ENCODE results near the gene TBC1D14. TPM values are rescaled to one million over a fixed set of nuclear protein-coding genes. Genes with fewer than 3 reads are reported as not detected.

Gene TBC1D14
- total RNA-seq, 4 donors from 2014 or later, result 39.8 to 47.0 (median 46.0) TPM

DNA sequence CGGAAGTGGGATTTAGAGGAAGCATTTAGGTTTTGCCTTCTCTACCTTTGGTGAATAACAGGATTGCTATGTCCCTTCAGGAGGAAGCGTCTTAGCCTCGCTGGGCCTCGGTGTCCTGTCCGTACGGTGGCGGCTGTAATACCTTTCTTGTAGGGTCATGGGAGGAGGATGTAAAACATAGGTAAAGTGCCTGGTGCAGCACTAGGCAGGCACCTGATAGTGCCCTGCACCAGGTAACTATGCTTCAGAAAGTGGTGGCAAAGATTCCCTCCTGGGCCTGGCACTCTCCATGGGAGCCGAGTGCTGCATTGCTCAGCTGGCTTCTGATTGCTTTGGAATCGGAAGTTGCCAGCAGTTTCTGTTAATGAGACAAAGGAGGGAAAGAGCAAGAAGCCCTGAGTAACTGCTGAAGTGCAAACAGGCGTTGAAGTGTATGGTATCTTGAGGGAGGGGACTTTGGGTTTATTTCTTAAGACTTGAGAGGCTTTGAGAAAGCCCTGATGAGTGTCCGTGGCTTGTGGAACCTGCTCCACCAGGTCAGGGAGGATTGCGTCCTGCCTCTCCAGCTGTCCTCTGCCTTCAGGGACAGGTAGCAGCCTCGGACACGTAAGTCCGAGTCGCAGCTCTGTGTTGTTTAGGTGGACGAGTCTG is 45.8 kb downstream of the TBC1D14 start:
- no peaks in the 10 kb centered on the region for H3K9me3 ChIP-seq
- peak overlapping the region in 2 of 3 donors; percentile 26 to 32 for H3K27ac ChIP-seq
- H3K36me3 ChIP-seq, result no peaks in the 10 kb centered on the region
- no peak overlapping the region for H3K4me3 ChIP-seq (replicated peaks in 1 of 3)
- no peak for TF ChIP-seq POLR2A (IDR thresholded peaks at IDR 0.05)
- TF ChIP-seq, protein P1, sequence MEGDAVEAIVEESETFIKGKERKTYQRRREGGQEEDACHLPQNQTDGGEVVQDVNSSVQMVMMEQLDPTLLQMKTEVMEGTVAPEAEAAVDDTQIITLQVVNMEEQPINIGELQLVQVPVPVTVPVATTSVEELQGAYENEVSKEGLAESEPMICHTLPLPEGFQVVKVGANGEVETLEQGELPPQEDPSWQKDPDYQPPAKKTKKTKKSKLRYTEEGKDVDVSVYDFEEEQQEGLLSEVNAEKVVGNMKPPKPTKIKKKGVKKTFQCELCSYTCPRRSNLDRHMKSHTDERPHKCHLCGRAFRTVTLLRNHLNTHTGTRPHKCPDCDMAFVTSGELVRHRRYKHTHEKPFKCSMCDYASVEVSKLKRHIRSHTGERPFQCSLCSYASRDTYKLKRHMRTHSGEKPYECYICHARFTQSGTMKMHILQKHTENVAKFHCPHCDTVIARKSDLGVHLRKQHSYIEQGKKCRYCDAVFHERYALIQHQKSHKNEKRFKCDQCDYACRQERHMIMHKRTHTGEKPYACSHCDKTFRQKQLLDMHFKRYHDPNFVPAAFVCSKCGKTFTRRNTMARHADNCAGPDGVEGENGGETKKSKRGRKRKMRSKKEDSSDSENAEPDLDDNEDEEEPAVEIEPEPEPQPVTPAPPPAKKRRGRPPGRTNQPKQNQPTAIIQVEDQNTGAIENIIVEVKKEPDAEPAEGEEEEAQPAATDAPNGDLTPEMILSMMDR (IDR thresholded peaks at IDR 0.05), result no peak
- H3K4me1 ChIP-seq, result peaks cover 13 to 25% of the 10 kb centered on the region in 2 donors
- WGBS, 2 donors, result 53 to 57% methylated on average over 17 of the region's 17 CpGs
- peak; percentile 76 to 80 for DNase-seq
- intact Hi-C loops (cut with DNase I), result no loop called here
- H3K27me3 ChIP-seq, result no peaks in the 10 kb centered on the region

- H3K27ac ChIP-seq, result peak overlapping the region in 1 of 3 donors; percentile 26
- no peaks in the 10 kb centered on the region for H3K27me3 ChIP-seq
- H3K4me3 ChIP-seq (replicated peaks in 1 of 3), result no peak overlapping the region
- DNase-seq, result no peak
- H3K4me1 ChIP-seq, result peaks cover 13 to 25% of the 10 kb centered on the region in 2 donors
- intact Hi-C loops (cut with DNase I), result no loop called here
- H3K9me3 ChIP-seq, result no peaks in the 10 kb centered on the region
- WGBS, 2 donors, result 89 to 95% methylated on average over 6 of the region's 6 CpGs
- H3K36me3 ChIP-seq, result no peaks in the 10 kb centered on the region
- TF ChIP-seq POLR2A (IDR thresholded peaks at IDR 0.05), result no peak
- TF ChIP-seq, protein P1 (IDR thresholded peaks at IDR 0.05), result no peak
Measured at GRCh38 chr4:6956087-6956433, 46.4 kb downstream of the TBC1D14 start.

DNA sequence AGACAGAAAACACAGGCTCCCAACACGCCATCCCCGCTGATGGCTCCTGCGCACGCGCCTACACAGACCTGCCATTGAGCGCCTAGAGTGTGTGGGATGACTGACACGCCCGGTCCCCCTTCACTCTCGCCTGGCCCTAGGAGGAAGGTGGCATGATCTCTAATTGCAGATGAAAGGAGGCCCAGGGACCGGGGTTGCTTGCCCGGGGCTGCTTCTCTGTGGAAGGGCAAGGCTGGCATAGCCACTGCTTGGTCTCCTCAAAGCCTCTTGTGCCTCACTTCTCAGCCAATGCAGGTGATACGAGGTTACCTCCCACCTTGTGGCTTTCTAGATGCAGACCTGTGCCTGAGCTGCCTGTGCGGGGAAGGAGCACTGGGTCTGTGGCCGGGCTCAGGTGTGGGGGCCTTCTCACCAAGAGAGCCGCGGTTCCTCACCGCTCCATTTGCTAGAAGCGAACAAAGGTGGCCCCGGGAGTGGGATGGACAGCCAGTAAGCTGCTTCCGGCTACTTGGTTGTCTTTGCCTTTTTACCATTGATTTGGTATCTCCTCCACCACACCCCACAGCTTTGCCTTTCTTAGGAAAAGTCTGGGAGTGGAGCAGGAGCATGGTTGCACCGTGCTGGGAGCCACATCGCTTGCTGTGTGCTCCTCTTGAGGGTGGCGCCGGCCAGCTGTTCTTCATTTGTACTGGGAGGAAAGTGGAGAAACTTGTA is 47.0 kb downstream of the TBC1D14 start:
- Histone ChIP-seq H3K4me3 (replicated peaks in 1 of 3) (no peak overlapping the region), H3K36me3 (no peaks in the 10 kb centered on the region), H3K4me1 (peaks cover 13 to 25% of the 10 kb centered on the region in 2 donors), H3K9me3 (no peaks in the 10 kb centered on the region), H3K27ac (no peak overlapping the region), H3K27me3 (no peaks in the 10 kb centered on the region)
- intact Hi-C loops (cut with DNase I), result no loop called here
- WGBS, 2 donors, result 93% methylated on average over 16 to 23 of the region's 24 CpGs
- DNase-seq, result no peak
- TF ChIP-seq, protein P1 (IDR thresholded peaks at IDR 0.05), result no peak
- TF ChIP-seq POLR2A (IDR thresholded peaks at IDR 0.05), result no peak

DNA sequence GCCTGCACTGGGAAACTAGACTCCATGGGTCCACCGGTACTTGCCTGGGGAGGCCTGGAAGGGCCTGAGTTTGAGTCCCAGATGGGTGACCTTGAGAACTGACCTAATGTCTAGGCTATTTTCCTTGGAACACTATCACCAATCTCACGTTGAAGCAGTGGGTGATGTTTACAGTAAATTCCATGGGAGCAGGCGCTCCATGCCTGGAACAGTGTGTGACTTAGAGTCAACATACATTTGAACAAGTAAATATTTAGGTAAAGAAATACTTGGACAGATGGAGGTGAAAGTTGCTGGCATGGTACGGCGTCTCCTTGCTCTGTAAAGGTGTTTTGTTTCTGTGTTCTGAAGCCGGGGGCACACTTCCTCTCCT is 47.5 kb downstream of the TBC1D14 start:
- TF ChIP-seq, protein P1 (IDR thresholded peaks at IDR 0.05), result no peak
- no peak for TF ChIP-seq POLR2A (IDR thresholded peaks at IDR 0.05)
- Histone ChIP-seq H3K9me3 (no peaks in the 10 kb centered on the region), H3K27me3 (no peaks in the 10 kb centered on the region), H3K4me3 (replicated peaks in 1 of 3) (no peak overlapping the region), H3K4me1 (peaks cover 13 to 25% of the 10 kb centered on the region in 2 donors), H3K27ac (no peak overlapping the region), H3K36me3 (no peaks in the 10 kb centered on the region)
- intact Hi-C loops (cut with DNase I), result no loop called here
- WGBS, 2 donors, result 93% methylated on average over 6 of the region's 6 CpGs
- no peak for DNase-seq

DNA sequence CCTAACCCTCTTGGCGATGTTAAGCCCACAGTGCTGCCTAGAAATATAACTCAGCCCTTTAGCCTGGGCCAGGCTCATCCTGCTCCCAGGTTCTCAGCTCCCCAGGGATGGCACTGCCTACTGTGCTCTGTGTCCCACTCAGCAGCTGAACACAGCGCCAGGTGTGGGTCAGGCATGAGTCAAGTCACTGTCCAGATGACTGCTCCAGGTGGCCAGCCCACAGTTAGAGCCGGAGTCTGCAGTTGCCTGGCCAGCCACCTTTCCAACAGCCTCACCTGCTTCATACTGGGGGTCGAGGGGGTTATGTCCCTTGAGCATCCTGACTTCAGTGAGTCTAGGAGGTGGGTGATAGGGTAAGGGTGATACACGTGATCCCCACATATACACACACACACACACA is 48.4 kb downstream of the TBC1D14 start:
- Histone ChIP-seq H3K27me3 (no peaks in the 10 kb centered on the region), H3K36me3 (no peaks in the 10 kb centered on the region), H3K4me1 (peaks cover 13 to 25% of the 10 kb centered on the region in 2 donors), H3K4me3 (replicated peaks in 1 of 3) (no peak overlapping the region), H3K27ac (no peak overlapping the region), H3K9me3 (no peaks in the 10 kb centered on the region)
- no peak for DNase-seq
- intact Hi-C loops (cut with DNase I), result no loop called here
- WGBS, 2 donors, result 87 to 92% methylated on average over 4 to 5 of the region's 5 CpGs
- TF ChIP-seq, protein P1 (IDR thresholded peaks at IDR 0.05), result no peak
- no peak for TF ChIP-seq POLR2A (IDR thresholded peaks at IDR 0.05)
